Right lobe of liver (tissue), 6 donors: ENCODE data around the gene SIMC1. TPM values are rescaled to one million over a fixed set of nuclear protein-coding genes. Genes with fewer than 3 reads are reported as not detected.

Experiments
- ATAC-seq, 4 donors: fragments of 200-7000 bp; cut with Tn5 transposase; one replicate each; pipeline ENCODE4 v1.9.1; 2020; ENCODE audit warnings: mild to moderate bottlenecking in 4 of 4, moderate library complexity in 4 of 4
- DNase-seq, 3 donors: peaks; one replicate each; pipeline ENCODE4 v3.0.0-alpha.2; 2020
- H3K27ac ChIP-seq, 3 donors: fragments of 200-600 bp; one replicate each; pipeline ENCODE4 v1.8.0; 2022
- H3K27me3 ChIP-seq, 2 donors: fragments of 200-600 bp; one replicate each; pipeline ENCODE4 v1.8.0; 2022
- H3K36me3 ChIP-seq, 4 donors: fragments of 200-600 bp; sonication (generic) in 1 of 4; one replicate each; pipeline versions ENCODE4 v1.5.1 to v1.8.0; 2017 to 2022; ENCODE audit warnings: control low read depth in 1 of 4
- H3K4me1 ChIP-seq, 4 donors: fragments of 200-600 bp; sonication (generic) in 1 of 4; one replicate each; pipeline versions ENCODE4 v1.5.1 to v1.8.0; 2017 to 2022; ENCODE audit warnings: control low read depth in 1 of 4
- H3K4me3 ChIP-seq, 3 donors: fragments of 200-600 bp; one replicate each; pipeline ENCODE4 v1.8.0; 2022
- H3K9me3 ChIP-seq, 4 donors: fragments of 200-600 bp; sonication (generic) in 1 of 4; one replicate each; pipeline versions ENCODE4 v1.5.1 to v1.8.0; 2017 to 2022; ENCODE audit warnings: control low read depth in 1 of 4
- CTCF ChIP-seq, 4 donors: fragments of 200-600 bp in 3 of 4; fragments of 450-650 bp in 1 of 4; IDR thresholded peaks; one replicate each; pipeline versions ENCODE4 v1.5.1 to v1.8.0; 2016 to 2022; ENCODE audit warnings: antibody characterized with exemption in 4 of 4, mild to moderate bottlenecking in 2 of 4
- POLR2A ChIP-seq: fragments of 450-650 bp; IDR thresholded peaks from one replicate; pipeline ENCODE4 v1.6.1; 2017; ENCODE audit warnings: antibody characterized with exemption, mild to moderate bottlenecking
- WGBS: methylation state at CpG from one replicate; pipeline ENCODE4 v1.1.6; 2018; ENCODE audit warnings: low coverage, low lambda C conversion rate; ENCODE audit not compliant: insufficient coverage; ENCODE audit errors: missing lambda C conversion rate; 5-methylcytosine and 5-hydroxymethylcytosine counted together
- intact Hi-C, 2 donors: fragments of 100-400 bp; cut with DNase I; formaldehyde crosslinking; loops; one replicate each; pipeline versions ENCODE4 v1.11.2 to v1.14.1; 2022
- total RNA-seq, 6 experiments: library from RNA; depleted of rRNA in 2 of 6; stranded (reverse); fragments of >200 nt in 2 of 6; fragmentation: NEBNext Ultra II Directional in 3 of 6; extraction: Animal tissue kit (Norgen Biotek cat#: 25700) in 3 of 6; gene quantifications; one replicate each; pipeline versions ENCODE4 v1.1.0 to v1.2.4, GENCODE V29; 2016 to 2023
- donor health status: DM: no; HTN: yes; CAD: no.
- donor health status: DM: no; HTN: no; CAD: no.
- donor health status: DM: no; HTN: no; CAD: no.
- donor health status: DM: no; HTN: yes; CAD: no.
- donor health status: DM: no; HTN: yes; CAD: no.

The SIMC1 gene
- total RNA-seq, 6 experiments from 2014 or later, result 7.0 to 21.7 (median 11.2) TPM

- Histone ChIP-seq H3K27ac (no peak overlapping the region), H3K27me3 (no peaks in the 10 kb centered on the region), H3K36me3 (peaks cover 0 to 7% (median 2%) of the 10 kb centered on the region in 4 donors), H3K4me3 (no peak overlapping the region), H3K4me1 (peaks cover 0 to 19% (median 9%) of the 10 kb centered on the region in 4 donors), H3K9me3 (no peaks in the 10 kb centered on the region)
- TF ChIP-seq POLR2A (no peak), CTCF (IDR thresholded peaks at IDR 0.05) (no peak)
- DNase-seq (no peak), ATAC-seq (no peak)
- intact Hi-C loops, result no loop called here
Measured at GRCh38 chr5:176334031-176334770, 96.0 kb downstream of the SIMC1 start.

GRCh38 chr5:176337913-176338312 lies 99.7 kb downstream of the SIMC1 start:
- Histone ChIP-seq H3K4me1 (peaks cover 0 to 53% (median 18%) of the 10 kb centered on the region in 4 donors), H3K9me3 (no peaks in the 10 kb centered on the region), H3K27me3 (no peaks in the 10 kb centered on the region), H3K4me3 (no peak overlapping the region), H3K36me3 (peaks cover 0 to 7% (median 2%) of the 10 kb centered on the region in 4 donors), H3K27ac (peak overlapping the region; percentile 20 to 93 (median 86))
- ATAC-seq (peak; percentile 53 to 75 (median 65)), DNase-seq (peak in 1 of 3 donors; percentile 63)
- WGBS, result 18% methylated on average over 1 of the region's 1 CpG
- intact Hi-C loops, result no loop called here
- TF ChIP-seq CTCF (IDR thresholded peaks at IDR 0.05), result no peak
- no peak for TF ChIP-seq POLR2A

DNA sequence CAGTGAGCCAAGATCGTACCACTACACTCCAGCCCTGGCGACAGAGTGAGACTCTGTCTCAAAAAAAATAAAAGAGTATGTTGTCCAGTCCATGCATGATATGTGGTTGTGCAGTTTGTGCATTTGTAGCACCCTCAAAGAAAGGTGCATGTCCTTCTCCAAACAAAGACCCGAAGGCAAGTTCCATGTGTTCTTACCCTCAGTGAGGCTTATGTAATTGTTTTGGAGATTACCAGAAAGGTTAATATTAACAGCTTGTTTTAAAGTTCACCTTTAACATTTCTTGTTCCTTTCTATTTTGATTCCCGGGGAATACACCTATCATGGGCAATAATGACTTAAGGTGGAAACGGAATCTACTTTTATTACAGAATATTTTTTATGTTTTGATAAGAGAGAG lies 101.1 kb downstream of the SIMC1 start:
- ATAC-seq (peak; percentile 67 to 84 (median 75)), DNase-seq (no peak)
- intact Hi-C loops, result no loop called here
- 30% methylated on average over 4 of the region's 5 CpGs for WGBS
- H3K4me3 ChIP-seq, result no peak overlapping the region
- H3K27me3 ChIP-seq, result no peaks in the 10 kb centered on the region
- no peaks in the 10 kb centered on the region for H3K9me3 ChIP-seq
- H3K27ac ChIP-seq, result peak overlapping the region; percentile 32 to 93 (median 86)
- peaks cover 0 to 53% (median 18%) of the 10 kb centered on the region in 4 donors for H3K4me1 ChIP-seq
- TF ChIP-seq POLR2A, result no peak
- no peak for TF ChIP-seq CTCF (IDR thresholded peaks at IDR 0.05)
- H3K36me3 ChIP-seq, result peaks cover 0 to 7% (median 2%) of the 10 kb centered on the region in 4 donors

DNA sequence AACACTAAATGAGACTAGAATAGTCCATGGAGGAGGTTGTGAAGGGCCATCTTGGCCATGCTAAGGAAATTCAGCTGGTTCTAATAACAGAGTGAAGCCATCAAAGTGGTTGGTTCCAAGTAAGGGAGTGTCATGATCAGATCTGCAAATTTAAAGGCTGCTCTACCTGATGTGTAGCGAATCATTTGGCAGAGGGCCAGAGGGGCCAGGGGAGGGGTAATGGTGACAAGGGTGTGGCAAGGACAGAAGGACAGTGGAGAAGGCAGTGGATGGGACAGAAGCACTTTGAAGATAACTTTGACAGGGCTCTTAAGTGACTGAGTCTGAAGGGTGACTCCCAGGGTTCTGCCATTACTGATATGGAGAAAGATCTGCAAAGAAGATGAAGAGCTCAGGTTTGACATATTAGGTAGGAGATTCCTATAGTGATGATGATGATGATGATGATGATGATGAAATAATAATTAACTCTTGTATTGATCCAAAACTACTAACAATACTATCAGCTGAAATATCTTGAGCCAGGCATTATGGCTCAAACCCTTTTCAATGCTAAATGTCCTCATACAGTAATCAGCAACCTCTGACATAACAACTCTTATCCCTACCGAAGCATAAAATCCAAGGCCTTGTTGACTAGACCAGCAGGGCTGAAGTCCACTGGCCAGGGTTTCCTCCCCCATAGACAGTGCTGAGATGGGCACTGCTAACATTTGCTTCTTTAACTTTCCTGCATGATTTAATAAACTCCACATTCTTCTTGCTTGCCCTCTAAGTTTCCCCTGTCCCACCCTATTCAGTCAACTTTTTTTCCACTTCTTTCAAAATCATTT lies 103.3 kb downstream of the SIMC1 start:
- H3K27me3 ChIP-seq, result no peaks in the 10 kb centered on the region
- H3K9me3 ChIP-seq, result no peaks in the 10 kb centered on the region
- H3K4me1 ChIP-seq, result peaks cover 0 to 53% (median 18%) of the 10 kb centered on the region in 4 donors
- ATAC-seq (peak; percentile 49 to 68 (median 60)), DNase-seq (peak in 1 of 3 donors; percentile 60)
- H3K36me3 ChIP-seq, result peaks cover 0 to 28% (median 9%) of the 10 kb centered on the region in 4 donors
- peak overlapping the region in 2 of 3 donors; percentile 86 to 93 for H3K27ac ChIP-seq
- intact Hi-C loops, result no loop called here
- TF ChIP-seq CTCF (IDR thresholded peaks at IDR 0.05) (no peak), POLR2A (no peak)
- WGBS, result 38% methylated on average over 2 of the region's 2 CpGs
- H3K4me3 ChIP-seq, result no peak overlapping the region
